GM11168 (cell line): ENCODE data around the gene MAPK8IP3.
"Not testable (repeated sequence)": the region's sequence is repeated elsewhere in the genome, so short reads cannot be mapped to it uniquely, and the experiment has no call there.

Experiments
- in situ Hi-C: fragments of 300-500 bp; cut with MboI; formaldehyde crosslinking; loops from one replicate; pipeline ENCODE4 v1.12.0; 2022; ENCODE audit warnings: low sequenced_read_pairs; ENCODE audit not compliant: unreplicated experiment

Gene MAPK8IP3

DNA sequence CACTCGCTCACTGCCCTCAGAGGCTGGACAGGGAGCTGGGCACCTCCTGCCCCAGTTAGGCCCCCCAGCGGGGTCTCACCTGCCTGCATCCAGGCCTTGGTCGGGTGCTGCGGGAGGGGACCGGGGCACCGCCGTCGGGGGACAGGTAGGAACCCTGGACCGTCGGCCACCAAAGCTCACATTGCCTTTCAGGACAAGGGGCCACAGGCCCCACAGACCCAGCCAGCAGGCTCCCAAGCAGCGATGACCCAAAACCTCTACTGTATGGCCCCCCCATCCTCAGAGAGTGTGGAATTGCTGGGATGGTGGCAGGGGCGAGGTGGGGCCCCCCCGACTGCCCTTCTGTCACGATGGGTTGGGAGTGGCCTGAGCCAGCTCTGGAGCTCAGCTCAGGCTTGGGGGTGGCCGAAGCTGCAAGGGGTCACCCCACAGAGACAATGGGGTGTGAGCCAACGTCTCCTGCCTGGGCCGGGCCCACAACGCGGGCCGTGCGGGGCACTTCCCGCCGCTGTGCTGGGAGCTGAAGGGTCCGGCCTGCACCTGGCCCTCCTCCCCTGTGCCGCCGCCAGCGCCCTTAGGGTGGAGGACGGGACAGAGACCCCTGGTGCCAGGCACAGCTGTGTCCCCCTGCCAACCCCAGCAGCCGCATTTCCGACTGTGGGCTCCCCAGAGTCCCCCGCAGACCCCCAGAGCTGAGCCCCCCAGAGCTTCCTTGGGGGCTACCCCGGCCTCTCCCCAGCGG lies 87.0 kb downstream of the MAPK8IP3 start:
- in situ Hi-C loops = no loop called here

DNA sequence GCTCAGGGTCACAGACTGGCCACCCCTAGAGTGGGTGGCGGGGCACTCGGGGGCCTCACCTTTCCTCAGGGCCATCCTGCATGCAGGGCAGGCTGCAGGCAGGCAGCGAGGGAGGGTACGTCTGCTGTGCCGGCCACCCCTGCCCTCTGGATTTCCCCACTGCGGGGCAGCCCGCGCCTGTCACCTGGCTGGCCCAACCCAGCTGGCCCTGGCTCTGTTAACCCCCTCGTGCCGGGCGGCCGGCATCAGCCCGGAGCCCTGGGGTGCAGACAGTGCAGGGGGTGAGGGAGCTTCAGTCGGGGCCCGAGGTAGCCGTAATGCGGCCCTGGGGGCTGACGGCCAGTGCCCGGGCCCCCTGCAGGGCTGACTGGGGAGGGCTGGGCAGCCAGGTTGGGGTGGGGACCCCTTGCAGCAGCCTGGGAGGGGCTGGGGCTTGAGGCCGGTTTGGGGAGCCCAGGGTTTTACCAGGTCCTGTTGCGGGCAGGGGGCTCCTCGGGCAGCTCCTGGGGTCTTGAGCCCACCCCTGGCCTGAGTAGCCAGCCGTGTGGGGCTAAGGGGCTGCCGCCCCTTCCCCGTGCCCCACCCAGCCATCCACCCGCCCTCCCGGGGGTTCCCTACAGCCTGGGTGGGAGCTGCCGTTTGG lies 87.7 kb downstream of the MAPK8IP3 start, which contains the start of gene IGFALS:
IGFALS (minus strand) TSS at position 128 of the 643 bp plus-strand sequence; CDS start at position 75, 53 bp downstream.
- in situ Hi-C loops = no loop called here

DNA sequence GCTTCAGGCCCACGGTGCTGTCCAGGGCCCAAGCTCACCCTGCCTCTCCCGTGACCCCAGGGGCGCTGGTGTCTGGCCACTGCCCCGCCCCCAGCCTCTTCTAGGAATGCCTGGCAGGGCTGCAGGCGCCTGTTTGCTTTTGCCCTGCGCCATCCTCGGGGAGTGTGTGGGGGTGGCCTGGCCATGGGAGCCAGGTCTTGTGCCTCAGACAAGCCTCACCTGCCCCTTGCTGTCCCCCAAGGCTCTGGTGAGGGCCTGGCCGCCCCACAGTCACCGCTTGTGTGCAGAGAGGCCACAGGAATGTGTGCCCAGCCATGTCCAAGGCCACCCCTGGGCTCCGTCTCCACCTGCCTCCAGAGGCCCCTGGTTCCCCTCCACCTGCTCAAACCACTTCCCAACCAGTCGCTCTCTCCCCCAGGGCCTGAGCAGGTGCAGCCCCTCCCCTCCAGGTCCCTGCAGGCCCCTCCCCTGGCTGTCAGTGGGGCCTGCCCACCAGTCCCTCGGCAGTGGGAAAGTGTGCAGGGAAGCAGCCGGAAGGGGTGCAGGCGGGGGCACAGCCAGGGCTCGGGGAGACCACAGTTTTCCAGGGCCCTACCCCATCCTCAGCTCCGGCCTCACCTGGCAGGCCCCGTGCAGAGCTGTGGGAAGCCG lies 88.4 kb downstream of the MAPK8IP3 start:
- in situ Hi-C loops = no loop called here

DNA sequence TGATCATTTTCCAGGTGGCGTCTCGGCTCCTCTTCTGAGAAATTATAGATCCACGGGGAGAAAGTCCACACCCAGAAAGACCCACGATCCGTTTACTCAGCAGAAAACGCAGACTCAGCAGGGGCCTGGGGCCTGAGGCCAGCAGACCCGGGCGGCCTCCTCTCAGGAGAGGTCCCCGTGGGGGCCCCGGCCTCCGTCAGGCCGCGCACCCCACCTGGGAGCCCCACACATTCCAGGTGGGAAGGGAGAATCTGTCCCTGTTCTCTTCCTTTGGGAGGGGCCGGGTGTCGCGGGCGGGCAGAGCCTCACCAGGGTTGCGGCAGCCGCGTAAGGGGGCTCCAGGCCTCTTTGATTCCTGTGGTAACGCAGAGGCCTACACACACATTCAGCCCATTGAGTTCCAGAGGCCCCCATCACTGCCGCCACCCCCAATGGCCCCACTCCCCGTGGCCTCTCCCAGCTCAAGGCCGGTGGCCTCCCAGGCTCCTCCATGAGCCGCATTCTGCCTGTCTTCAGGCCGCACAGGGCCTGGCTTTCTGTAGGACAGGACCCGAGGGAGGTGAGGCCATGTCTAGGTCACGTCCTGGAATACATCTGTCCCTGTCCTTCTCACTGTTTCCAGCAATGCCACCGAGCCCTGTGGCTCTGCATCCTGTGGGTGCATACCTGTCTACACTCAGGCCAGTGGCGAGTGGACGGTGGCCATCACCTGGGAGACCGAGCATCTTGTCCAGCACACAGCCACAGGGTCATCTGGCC lies 89.1 kb downstream of the MAPK8IP3 start:
- in situ Hi-C loops = no loop called here

DNA sequence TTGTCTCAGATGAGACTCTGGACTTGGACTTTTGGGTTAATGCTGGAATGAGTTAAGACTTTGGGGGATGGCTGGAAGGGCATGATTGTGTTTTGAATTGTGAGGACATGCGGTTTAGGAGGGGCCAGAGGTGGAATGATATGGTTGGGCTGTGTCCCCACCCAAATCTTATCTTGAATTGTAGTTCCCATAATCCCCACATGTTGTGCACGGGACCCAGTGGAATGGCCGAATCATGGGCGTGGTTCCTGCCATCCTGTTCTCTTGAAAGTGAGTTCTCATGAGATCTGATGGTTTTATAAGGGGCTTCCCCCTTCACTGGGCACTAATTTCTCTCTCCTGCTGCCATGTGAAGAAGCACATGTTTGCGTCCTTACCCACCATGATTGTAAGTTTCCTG lies 93.3 kb downstream of the MAPK8IP3 start:
- in situ Hi-C loops = not testable (repeated sequence)

DNA sequence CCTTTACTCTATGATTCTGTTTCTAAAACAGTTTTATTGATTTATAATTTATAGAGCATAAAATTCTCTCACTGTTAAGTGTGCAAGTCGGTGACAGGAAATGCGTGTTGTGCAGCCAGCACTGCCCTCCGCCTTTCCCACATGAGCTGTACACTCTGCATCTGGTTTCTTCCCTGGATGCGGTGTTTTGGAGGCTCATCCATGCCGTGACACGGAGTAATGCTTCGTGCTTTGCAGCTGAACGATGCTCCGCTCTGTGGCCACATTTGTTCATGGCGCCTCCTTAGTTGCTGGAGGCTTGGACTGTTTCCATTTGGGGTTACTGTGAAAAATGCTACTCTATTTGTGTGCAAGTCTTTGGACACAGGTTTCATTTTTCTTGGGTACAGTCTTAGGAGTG lies 94.7 kb downstream of the MAPK8IP3 start:
- in situ Hi-C loops = no loop called here

DNA sequence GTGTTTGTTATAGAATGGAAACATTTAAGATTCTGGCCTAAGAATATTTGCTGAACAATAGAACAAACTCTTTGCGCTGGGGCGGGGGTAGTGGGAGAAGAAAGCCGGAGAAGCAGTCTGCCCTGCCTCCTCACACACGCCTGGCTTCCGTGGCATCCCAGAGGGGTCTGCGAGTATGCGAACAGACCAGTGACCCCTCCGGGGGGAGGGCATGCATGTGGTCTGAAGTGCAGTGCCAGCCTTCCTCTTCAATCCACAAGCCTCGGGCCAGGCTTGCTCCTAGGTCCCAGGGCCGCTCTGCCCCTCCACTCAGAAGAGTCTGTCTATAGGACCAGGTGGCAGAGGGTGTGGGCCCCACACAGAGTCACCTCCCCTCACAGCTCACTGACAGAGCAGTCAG lies 101.6 kb downstream of the MAPK8IP3 start:
- in situ Hi-C loops = no loop called here

DNA sequence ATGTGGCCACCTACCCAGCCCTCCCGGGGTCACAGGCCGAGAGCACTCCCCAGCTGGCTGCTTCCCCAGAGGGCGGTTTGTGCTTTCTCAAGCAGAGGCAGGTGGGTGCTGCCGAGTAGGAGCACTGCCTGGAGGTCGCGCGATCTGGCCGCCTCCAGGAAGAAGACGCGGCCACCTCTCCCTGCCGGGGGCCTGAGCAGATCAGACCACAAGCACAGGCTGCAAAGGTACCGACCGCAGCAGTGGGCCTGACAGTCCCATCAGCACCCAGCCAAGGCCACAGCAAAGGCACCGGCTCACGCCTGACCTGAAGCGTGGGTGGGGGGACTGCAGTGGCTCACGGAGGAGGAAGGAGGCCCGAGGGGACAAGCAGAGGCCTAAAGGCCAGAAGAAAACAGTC lies 102.7 kb downstream of the MAPK8IP3 start:
- in situ Hi-C loops = no loop called here

DNA sequence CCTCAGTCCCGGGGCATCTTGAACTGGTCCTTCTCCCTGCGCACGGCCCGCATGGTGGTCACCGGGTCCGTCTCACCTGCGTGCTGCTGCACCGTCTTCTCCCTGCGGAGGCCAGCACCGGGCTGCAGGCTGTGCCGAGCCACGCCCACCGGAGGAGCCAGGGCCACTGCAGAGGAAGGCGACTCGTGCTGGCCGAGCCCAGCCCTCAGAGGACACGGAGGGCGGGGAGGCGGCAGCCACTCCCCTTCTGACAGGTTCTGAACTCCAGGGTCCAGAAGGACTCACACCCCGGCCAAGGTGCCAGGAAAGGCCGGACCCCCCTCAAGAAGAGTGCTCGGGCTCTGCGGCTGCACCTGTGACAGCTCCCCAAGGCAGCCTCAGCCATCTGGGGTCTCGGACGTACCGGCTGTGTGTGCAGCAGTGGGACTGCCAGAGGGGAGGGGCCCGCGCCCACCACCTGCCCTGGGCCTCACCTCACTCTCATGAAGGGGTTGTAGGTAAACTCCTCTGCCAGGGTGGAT lies 103.3 kb downstream of the MAPK8IP3 start:
- in situ Hi-C loops = no loop called here

DNA sequence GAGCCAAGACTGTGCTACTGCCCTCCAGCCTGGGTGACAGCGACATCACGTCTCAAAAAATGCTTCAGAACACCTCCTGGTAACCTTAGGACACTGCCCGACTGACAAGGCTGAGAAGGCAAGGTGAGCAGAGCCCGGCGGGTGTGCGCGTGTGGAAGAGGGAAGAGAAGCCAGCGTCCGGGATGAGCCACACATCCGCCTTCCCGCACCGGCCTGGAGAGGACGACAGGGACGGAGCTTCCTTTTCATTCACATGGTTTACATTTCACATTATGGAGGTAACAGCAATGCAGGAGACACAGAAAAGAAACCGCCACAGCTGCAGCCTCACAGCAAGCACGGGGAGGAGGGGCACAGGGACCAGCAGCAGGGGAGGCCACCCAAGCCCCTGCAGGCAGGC lies 104.1 kb downstream of the MAPK8IP3 start:
- in situ Hi-C loops = no loop called here

DNA sequence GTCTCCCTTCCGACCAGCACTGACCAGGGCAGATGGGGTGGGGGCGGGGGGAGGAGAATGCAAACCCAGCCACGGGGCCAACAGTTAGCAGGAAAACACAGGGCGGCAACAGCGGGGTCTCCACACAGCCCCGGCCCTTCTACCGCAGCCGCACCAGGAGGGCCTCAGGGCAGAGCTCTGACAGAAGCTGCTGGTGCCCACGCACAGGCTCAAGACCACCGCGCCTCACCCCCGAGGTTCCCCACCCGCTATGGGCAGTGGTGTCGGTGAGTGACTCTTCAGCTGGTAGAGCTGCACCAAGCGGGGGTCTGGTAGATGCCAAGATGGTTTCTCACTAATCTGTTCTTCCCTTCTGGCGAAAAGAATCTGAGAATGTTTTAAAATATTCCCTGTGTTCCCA lies 104.5 kb downstream of the MAPK8IP3 start:
- in situ Hi-C loops = no loop called here

DNA sequence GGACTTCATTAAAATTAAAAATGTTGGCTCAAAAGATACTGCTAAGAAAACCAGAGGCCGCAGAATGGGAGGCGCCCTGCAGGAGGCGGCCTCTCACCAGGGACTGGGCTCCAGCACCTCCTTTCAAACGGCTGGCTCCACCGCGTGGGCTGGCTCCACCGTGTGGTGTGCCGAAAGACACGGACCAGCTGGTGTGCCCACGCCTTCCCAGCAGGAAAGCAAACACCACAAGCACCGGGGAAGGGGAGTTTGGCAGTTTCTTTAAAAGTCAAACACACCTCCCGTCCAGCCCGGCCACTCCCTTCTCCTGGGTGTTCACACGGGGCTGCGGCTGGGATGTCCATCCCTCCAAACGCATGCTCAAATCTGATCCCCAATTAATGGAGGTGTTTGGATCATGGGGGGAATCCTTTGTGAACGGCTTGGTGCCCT lies 106.8 kb downstream of the MAPK8IP3 start:
- in situ Hi-C loops = no loop called here

DNA sequence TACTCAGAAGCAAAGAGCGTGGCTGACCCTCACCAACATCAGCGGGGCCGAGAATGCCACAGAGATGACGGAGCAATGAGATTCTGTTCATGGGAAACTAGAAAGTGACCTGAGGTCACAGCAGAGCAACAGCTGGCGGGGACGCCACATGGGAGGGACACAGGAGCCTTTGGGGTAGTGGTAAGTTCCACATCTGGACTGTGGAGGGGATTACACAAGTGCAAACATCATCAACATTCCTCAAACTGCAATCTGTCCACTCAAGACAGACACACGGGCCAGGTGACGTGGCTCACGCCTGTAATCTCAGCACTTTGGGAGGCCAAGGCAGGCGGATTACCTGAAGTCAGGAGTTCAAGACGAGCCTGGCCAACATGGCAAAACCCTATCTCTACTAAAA lies 109.5 kb downstream of the MAPK8IP3 start:
- in situ Hi-C loops = no loop called here

DNA sequence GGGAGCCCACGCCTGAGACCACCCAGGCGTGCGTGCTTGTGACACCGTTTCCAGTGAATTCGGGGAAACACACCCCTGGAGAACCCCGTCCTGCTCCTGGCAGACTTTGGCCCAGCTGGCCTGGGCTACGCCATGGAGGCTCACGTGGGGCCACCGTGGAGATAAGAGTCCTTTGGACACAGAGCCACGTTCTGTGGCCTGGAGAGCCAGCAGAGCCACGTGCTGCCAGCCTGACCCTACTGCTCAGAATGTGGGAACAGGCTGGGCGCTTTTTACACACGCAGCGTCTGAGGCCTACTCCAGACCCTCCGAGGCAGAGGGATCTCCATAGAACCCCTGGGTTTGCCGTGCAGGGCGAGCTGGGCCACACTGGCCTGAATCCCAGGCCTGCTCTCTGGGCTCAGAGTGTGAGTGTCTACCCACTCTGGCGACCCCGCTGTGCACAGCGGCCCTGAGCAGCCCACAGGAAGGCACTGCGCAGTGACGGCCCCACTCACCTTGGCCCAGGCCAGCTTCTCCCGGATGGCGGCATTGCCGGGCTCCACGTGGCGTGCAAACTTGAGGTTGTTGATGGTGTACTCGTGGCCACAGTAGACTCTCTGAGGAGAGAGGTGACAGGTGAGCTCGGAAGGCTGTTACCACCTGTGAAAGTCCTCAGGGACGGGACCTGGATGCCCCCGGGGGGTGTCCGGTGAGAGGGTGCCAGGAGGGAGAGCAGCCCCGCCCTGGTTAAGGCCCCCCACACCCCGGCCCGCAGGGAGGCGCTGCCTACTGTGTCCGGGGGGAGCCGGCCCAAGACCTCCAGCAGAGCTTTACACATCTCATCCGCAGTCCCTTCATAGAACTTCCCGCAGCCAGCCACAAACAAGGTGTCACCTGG lies 110.6 kb downstream of the MAPK8IP3 start:
- in situ Hi-C loops = no loop called here

DNA sequence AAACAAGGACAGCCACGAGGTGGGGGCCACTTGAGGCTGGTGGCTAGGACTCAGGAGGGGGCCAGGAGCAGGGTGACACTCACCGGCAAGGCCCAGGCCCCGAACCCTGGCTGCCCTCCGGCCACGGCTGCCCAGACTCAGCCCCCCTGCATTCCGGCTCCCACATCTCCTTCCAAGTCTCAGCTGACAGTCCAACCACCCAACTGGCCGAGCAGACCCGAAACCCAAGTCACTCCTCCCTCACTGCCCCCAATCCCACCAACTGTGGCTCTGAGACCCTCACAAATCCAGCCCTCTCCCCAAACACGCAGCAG lies 111.2 kb downstream of the MAPK8IP3 start:
- in situ Hi-C loops = no loop called here

DNA sequence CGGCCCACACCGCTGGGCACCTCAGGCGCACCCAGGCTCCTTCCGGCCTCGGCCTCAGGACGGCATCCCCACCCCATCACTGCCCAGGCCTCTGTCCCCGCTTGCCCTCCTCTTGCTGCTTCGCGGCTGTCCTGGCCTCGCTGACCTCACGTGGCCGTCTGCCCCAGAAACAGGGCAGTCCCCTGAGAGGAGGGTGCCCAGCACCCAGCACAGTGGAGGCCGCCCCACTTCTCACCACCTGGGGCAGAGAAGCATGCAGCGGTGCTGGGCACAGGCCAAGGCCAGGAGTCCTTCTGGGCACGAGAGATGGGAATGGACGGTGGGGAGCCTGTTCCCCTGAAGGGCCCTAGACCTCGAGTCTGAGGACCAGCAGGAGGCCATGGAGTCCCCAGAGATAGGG lies 111.7 kb downstream of the MAPK8IP3 start:
- in situ Hi-C loops = no loop called here

DNA sequence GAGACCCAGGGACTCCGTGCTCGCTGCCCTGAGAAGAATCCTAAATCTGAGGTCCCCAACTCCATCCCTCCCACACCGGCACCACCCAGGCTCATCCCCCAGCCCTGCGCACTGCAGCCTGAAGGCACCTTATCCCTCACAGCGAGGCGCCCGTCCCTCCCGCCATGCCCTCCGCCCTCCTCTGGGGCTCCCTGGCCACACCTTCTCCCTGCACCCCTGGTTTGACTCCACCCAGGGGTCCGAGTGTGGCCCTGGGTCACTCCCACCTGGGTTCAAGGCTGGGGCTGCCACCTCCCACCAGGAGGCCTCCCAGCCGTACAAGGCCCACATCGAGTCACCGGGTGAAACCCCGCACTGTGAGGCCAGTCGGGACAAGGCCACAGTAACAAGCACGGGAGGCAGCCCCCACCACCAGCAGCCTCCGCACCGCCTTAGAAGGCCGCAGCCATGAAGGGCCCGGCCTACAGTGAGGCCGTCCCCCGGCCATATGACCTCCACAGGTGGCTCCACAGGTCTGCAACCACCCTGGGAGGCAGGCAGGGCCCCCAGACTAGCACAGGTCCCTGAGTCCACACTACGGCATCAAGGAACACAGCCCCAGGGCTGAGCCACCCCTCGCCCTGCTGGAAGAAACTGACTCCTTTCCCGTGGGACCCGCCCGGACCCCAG lies 112.3 kb downstream of the MAPK8IP3 start:
- in situ Hi-C loops = no loop called here

DNA sequence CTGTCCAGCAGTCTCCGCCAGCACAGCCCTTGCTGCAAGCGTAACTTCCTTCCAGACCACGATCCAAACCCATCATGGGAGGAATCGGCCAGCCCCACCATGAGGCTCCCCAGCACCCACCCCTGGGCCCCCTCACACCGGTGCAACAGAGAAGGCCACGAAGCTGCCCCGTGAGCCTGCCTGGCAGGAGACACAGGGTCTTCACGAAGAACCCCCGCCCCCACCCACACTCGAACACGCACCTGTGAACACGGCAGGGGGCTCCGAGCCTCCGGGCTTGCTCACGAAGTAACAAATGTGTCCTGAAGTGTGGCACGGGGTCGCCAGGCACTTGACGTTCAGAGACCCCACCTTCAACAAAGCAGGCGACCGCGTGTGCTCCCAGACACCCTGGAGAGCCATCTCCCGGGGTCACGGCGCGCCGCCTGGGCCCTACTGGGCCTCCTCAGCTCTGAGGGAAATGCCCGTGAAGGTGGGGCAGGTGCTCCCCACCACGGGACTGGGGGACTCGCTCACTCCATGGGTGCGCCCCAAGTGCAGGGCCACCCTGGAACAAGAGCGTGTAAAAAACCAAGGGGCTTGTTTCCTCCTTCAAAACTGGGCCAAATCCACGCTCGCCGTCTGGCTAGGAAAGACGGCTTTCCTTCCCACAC lies 113.0 kb downstream of the MAPK8IP3 start:
- in situ Hi-C loops = no loop called here

DNA sequence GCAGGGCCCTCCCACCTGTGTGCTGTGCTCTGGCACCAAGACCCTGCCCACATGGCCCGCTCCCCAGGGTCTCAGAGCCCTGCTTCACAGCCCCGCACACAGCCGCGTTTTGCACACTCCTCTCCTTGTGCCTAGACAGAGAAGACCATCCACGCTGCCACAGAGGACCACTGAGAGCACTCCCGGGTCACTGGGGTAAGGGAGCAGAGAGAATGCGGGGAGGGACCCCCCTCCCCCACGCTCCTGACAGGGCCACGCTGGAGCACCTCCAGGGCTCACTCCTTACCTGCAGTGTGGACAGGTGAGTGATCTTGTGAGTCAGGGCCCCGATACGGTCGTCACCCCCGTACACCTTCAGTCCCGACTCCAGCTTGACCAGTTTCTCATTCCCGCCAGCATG lies 113.6 kb downstream of the MAPK8IP3 start:
- in situ Hi-C loops = no loop called here
